HepG2 (cell line): ENCODE data around the gene DCST2.

Experiments
- IRF9 ChIP-seq: sonication (generic); formaldehyde crosslinking; IDR thresholded peaks from 2 replicates; pipeline ENCODE4 v1.8.0; 2022; ENCODE audit warnings: missing genetic modification reagents, mild to moderate bottlenecking, borderline replicate concordance
- NR2F2 ChIP-seq: IDR thresholded peaks from 2 replicates; pipeline ENCODE4 v1.6.1; 2012; ENCODE audit warnings: low read depth, inconsistent platforms, borderline replicate concordance
- ZNF101 ChIP-seq: sonication (generic); formaldehyde crosslinking; IDR thresholded peaks from 2 replicates; pipeline ENCODE4 v1.4.0; 2020; ENCODE audit warnings: mild to moderate bottlenecking, low read depth, missing genetic modification reagents, borderline replicate concordance
- ZNF224 ChIP-seq: sonication (generic); formaldehyde crosslinking; IDR thresholded peaks from 2 replicates; pipeline ENCODE4 v1.5.0; 2020; ENCODE audit warnings: mild to moderate bottlenecking, missing genetic modification reagents
- ZNF225 ChIP-seq: sonication (generic); formaldehyde crosslinking; IDR thresholded peaks from 2 replicates; pipeline ENCODE4 v1.4.0; 2020; ENCODE audit warnings: mild to moderate bottlenecking, missing genetic modification reagents
- ZNF343 ChIP-seq: sonication (generic); formaldehyde crosslinking; IDR thresholded peaks from 2 replicates; pipeline ENCODE4 v1.4.0; 2020; ENCODE audit warnings: mild to moderate bottlenecking, missing genetic modification reagents
- ZNF766 ChIP-seq: sonication (generic); formaldehyde crosslinking; IDR thresholded peaks from 2 replicates; pipeline ENCODE4 v1.5.0; 2020; ENCODE audit warnings: missing genetic modification reagents, borderline replicate concordance
- TF ChIP-seq, protein P1 (sequence below): sonication (generic); formaldehyde crosslinking; conservative IDR thresholded peaks from 2 replicates; pipeline ENCODE4 v1.4.0; 2020; ENCODE audit warnings: missing genetic modification reagents
- TF ChIP-seq, protein P2 (sequence below): IDR thresholded peaks from 2 replicates; pipeline ENCODE4 v1.6.1; 2016; ENCODE audit warnings: low read depth, control low read depth

GRCh38 chr1:154969246-154969645 is 64.3 kb downstream of the DCST2 start:
- no peak for TF ChIP-seq ZNF224
- TF ChIP-seq, protein P1, sequence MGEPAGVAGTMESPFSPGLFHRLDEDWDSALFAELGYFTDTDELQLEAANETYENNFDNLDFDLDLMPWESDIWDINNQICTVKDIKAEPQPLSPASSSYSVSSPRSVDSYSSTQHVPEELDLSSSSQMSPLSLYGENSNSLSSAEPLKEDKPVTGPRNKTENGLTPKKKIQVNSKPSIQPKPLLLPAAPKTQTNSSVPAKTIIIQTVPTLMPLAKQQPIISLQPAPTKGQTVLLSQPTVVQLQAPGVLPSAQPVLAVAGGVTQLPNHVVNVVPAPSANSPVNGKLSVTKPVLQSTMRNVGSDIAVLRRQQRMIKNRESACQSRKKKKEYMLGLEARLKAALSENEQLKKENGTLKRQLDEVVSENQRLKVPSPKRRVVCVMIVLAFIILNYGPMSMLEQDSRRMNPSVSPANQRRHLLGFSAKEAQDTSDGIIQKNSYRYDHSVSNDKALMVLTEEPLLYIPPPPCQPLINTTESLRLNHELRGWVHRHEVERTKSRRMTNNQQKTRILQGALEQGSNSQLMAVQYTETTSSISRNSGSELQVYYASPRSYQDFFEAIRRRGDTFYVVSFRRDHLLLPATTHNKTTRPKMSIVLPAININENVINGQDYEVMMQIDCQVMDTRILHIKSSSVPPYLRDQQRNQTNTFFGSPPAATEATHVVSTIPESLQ (CRISPR knock-in tag): no peak
- TF ChIP-seq, protein P2, sequence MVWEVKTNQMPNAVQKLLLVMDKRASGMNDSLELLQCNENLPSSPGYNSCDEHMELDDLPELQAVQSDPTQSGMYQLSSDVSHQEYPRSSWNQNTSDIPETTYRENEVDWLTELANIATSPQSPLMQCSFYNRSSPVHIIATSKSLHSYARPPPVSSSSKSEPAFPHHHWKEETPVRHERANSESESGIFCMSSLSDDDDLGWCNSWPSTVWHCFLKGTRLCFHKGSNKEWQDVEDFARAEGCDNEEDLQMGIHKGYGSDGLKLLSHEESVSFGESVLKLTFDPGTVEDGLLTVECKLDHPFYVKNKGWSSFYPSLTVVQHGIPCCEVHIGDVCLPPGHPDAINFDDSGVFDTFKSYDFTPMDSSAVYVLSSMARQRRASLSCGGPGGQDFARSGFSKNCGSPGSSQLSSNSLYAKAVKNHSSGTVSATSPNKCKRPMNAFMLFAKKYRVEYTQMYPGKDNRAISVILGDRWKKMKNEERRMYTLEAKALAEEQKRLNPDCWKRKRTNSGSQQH (CRISPR knock-in tag): no peak
- no peak for TF ChIP-seq ZNF101 (CRISPR knock-in tag)
- TF ChIP-seq NR2F2: no peak
- no peak for TF ChIP-seq ZNF225 (CRISPR knock-in tag)
- no peak for TF ChIP-seq ZNF343
- TF ChIP-seq IRF9 (CRISPR knock-in tag): no peak
- no peak for TF ChIP-seq ZNF766
